ENCODE data around the gene ANKRD52.

- TF ChIP-seq NFIC (IDR thresholded peaks at IDR 0.05) (no peak), CTCF (IDR thresholded peaks at IDR 0.05 in 2 of 3, conservative IDR thresholded peaks at IDR 0.05 in 1 of 3; ENCODE audit: insufficient read depth in 2 of 3, low read depth in 1 of 3, low read length in 3 of 3) (no peak), ZNF224 (CRISPR knock-in tag; IDR thresholded peaks at IDR 0.05) (no peak), ZNF79 (CRISPR knock-in tag; IDR thresholded peaks at IDR 0.05; ENCODE audit: low read depth) (no peak), NFE2L1 (tag; IDR thresholded peaks at IDR 0.05; ENCODE audit: borderline replicate concordance, low read depth) (no peak), POLR2A (conservative IDR thresholded peaks at IDR 0.05) (no peak), HMBOX1 (IDR thresholded peaks at IDR 0.05) (no peak), ZNF609 (CRISPR knock-in tag; IDR thresholded peaks at IDR 0.05; ENCODE audit: borderline replicate concordance) (no peak), ZNF431 (CRISPR knock-in tag; IDR thresholded peaks at IDR 0.05) (no peak), ADNP (tag; IDR thresholded peaks at IDR 0.05) (no peak), FOXJ3 (CRISPR knock-in tag; IDR thresholded peaks at IDR 0.05) (no peak), EZH2 (IDR thresholded peaks at IDR 0.05; ENCODE audit: borderline replicate concordance, low read depth, low read length) (no peak)
Observed at GRCh38 chr12:56274299-56274698, 16.1 kb upstream of the ANKRD52 start.

All from K562 (cell line).